HG03520 (cell line): ENCODE data around the gene PTK7.

Experiments
- ATAC-seq: cut with Tn5 transposase; IDR thresholded peaks from one replicate; pipeline ENCODE4 v1.9.1; 2021; ENCODE audit warnings: mild to moderate bottlenecking, moderate library complexity; ENCODE audit not compliant: unreplicated experiment

PTK7 gene

GRCh38 chr6:43086022-43086658 lies 10.0 kb downstream of the PTK7 start:
- ATAC-seq = no peak

- ATAC-seq = no peak
Observed at GRCh38 chr6:43088654-43089056, 12.5 kb downstream of the PTK7 start.

GRCh38 chr6:43089467-43089866 lies 13.4 kb downstream of the PTK7 start:
- ATAC-seq = no peak

- no peak for ATAC-seq
Observed at GRCh38 chr6:43089874-43090558, 13.9 kb downstream of the PTK7 start.

GRCh38 chr6:43090559-43090956 lies 14.4 kb downstream of the PTK7 start:
- no peak for ATAC-seq

GRCh38 chr6:43091020-43091419 lies 14.9 kb downstream of the PTK7 start:
- ATAC-seq = no peak

GRCh38 chr6:43091436-43091991 lies 15.4 kb downstream of the PTK7 start:
- ATAC-seq = no peak

GRCh38 chr6:43092635-43093034 lies 16.5 kb downstream of the PTK7 start:
- ATAC-seq = no peak

GRCh38 chr6:43093436-43094289 lies 17.5 kb downstream of the PTK7 start:
- no peak for ATAC-seq

- no peak for ATAC-seq
Observed at GRCh38 chr6:43095939-43096338, 19.8 kb downstream of the PTK7 start.

GRCh38 chr6:43096451-43097097 lies 20.5 kb downstream of the PTK7 start:
- no peak for ATAC-seq

- ATAC-seq = no peak
Observed at GRCh38 chr6:43097098-43097489, 21.0 kb downstream of the PTK7 start.

GRCh38 chr6:43097502-43097901 lies 21.4 kb downstream of the PTK7 start:
- ATAC-seq = no peak

- no peak for ATAC-seq
Observed at GRCh38 chr6:43101497-43101896, 25.4 kb downstream of the PTK7 start.

- no peak for ATAC-seq
Observed at GRCh38 chr6:43103253-43103876, 27.3 kb downstream of the PTK7 start.

- ATAC-seq = no peak
Observed at GRCh38 chr6:43105538-43106222, 29.6 kb downstream of the PTK7 start.

GRCh38 chr6:43107344-43108062 lies 31.4 kb downstream of the PTK7 start:
- ATAC-seq = no peak

- ATAC-seq = no peak
Observed at GRCh38 chr6:43113431-43114260, 37.5 kb downstream of the PTK7 start.
